Right atrium auricular region (tissue), 2 donors: ENCODE measurements around the gene DSTYK. TPM values are rescaled to one million over a fixed set of nuclear protein-coding genes. Genes with fewer than 3 reads are reported as not detected.

Experiments
- DNase-seq: peaks from one replicate; pipeline ENCODE4 v3.0.0-alpha.2; 2019; ENCODE audit warnings: low spot score
- H3K27ac ChIP-seq, 2 donors: fragments of 200-600 bp; sonication (generic); 1 replicate in 1 of 2; 2 replicates in 1 of 2; pipeline ENCODE4 v1.5.1; 2016 to 2019
- H3K27me3 ChIP-seq, 2 donors: fragments of 200-600 bp; sonication (generic); one replicate each; pipeline versions ENCODE4 v1.5.1 to v1.6.0; 2017 to 2019
- H3K36me3 ChIP-seq: fragments of 200-600 bp; sonication (generic); one replicate; pipeline ENCODE4 v1.5.1; 2016
- H3K4me1 ChIP-seq, 2 donors: fragments of 200-600 bp; sonication (generic); one replicate each; pipeline versions ENCODE4 v1.5.1 to v1.6.0; 2017 to 2019
- H3K4me3 ChIP-seq, 2 donors: fragments of 200-600 bp; sonication (generic); 1 replicate in 1 of 2; 2 replicates in 1 of 2; pipeline ENCODE4 v1.5.1; 2017 to 2019; ENCODE audit warnings: mild to moderate bottlenecking in 1 of 2, moderate library complexity in 1 of 2
- H3K9me3 ChIP-seq, 2 donors: fragments of 200-600 bp; sonication (generic); one replicate each; pipeline ENCODE4 v1.5.1; 2019
- CTCF ChIP-seq, 2 donors: fragments of 200-600 bp; sonication (generic); IDR thresholded peaks; one replicate each; pipeline ENCODE4 v1.5.1; 2019; ENCODE audit warnings: antibody characterized with exemption in 2 of 2
- total RNA-seq, 2 donors: library from RNA; depleted of rRNA; stranded (reverse); fragments of >200 nt; gene quantifications; one replicate each; pipeline ENCODE4 v1.1.0, GENCODE V29; 2016

DSTYK gene
- total RNA-seq, 2 donors from 2014 or later, result 6.7 to 8.9 TPM

GRCh38 chr1:205150651-205151428 is 60.7 kb downstream of the DSTYK start:
- Histone ChIP-seq H3K36me3 (peaks cover 39% of the 10 kb centered on the region), H3K9me3 (no peaks in the 10 kb centered on the region), H3K4me1 (no peaks in the 10 kb centered on the region), H3K27ac (no peak overlapping the region), H3K4me3 (no peak overlapping the region), H3K27me3 (no peaks in the 10 kb centered on the region)
- no peak for TF ChIP-seq CTCF (IDR thresholded peaks at IDR 0.05)
- no peak for DNase-seq

GRCh38 chr1:205147191-205147835 is 64.2 kb downstream of the DSTYK start:
- no peak for DNase-seq
- Histone ChIP-seq H3K27ac (no peak overlapping the region), H3K27me3 (no peaks in the 10 kb centered on the region), H3K4me1 (peaks cover 0 to 8% of the 10 kb centered on the region in 2 donors), H3K9me3 (no peaks in the 10 kb centered on the region), H3K36me3 (peaks cover 30% of the 10 kb centered on the region), H3K4me3 (no peak overlapping the region)
- no peak for TF ChIP-seq CTCF (IDR thresholded peaks at IDR 0.05)

GRCh38 chr1:205144751-205145150 is 66.8 kb downstream of the DSTYK start:
- Histone ChIP-seq H3K27ac (peak overlapping the region in 1 of 2 donors; percentile 50), H3K27me3 (no peaks in the 10 kb centered on the region), H3K4me3 (no peak overlapping the region), H3K36me3 (peaks cover 13% of the 10 kb centered on the region), H3K4me1 (peaks cover 0 to 20% of the 10 kb centered on the region in 2 donors), H3K9me3 (no peaks in the 10 kb centered on the region)
- TF ChIP-seq CTCF (IDR thresholded peaks at IDR 0.05), result no peak
- DNase-seq, result no peak

GRCh38 chr1:205144046-205144720 is 67.3 kb downstream of the DSTYK start:
- Histone ChIP-seq H3K4me1 (peaks cover 0 to 20% of the 10 kb centered on the region in 2 donors), H3K36me3 (peaks cover 13% of the 10 kb centered on the region), H3K27me3 (no peaks in the 10 kb centered on the region), H3K27ac (peak overlapping the region in 1 of 2 donors; percentile 50), H3K9me3 (no peaks in the 10 kb centered on the region), H3K4me3 (no peak overlapping the region)
- no peak for DNase-seq
- no peak for TF ChIP-seq CTCF (IDR thresholded peaks at IDR 0.05)

GRCh38 chr1:205142102-205142469 is 69.4 kb downstream of the DSTYK start:
- DNase-seq, result no peak
- no peak for TF ChIP-seq CTCF (IDR thresholded peaks at IDR 0.05)
- Histone ChIP-seq H3K27ac (peak overlapping the region in 1 of 2 donors; percentile 17), H3K4me1 (peaks cover 0 to 20% of the 10 kb centered on the region in 2 donors), H3K4me3 (peak overlapping the region in 1 of 2 donors; percentile 1), H3K27me3 (no peaks in the 10 kb centered on the region), H3K9me3 (no peaks in the 10 kb centered on the region), H3K36me3 (peaks cover 4% of the 10 kb centered on the region)
